Liver (tissue), 3 donors: Measurements from ENCODE around the gene DEGS2.

Experiments
- GABPA ChIP-seq, 2 donors: IDR thresholded peaks in 1 of 2; conservative IDR thresholded peaks in 1 of 2; 2 replicates each; pipeline ENCODE4 v1.6.1; 2016; ENCODE audit warnings: antibody characterized with exemption in 2 of 2, mild to moderate bottlenecking in 1 of 2, moderate library complexity in 1 of 2
- JUND ChIP-seq, 2 donors: IDR thresholded peaks; 2 replicates each; pipeline ENCODE4 v1.6.1; 2016; ENCODE audit warnings: antibody characterized with exemption in 2 of 2
- TF ChIP-seq, protein P1 (sequence below): fragments of 150-350 bp; IDR thresholded peaks from 2 replicates; pipeline ENCODE4 v1.5.1; 2017; ENCODE audit warnings: improper control_type of control experiment, low read depth, low read length; ENCODE audit not compliant: missing input control
- donor health status: healthy.
- donor health status: healthy.

DNA sequence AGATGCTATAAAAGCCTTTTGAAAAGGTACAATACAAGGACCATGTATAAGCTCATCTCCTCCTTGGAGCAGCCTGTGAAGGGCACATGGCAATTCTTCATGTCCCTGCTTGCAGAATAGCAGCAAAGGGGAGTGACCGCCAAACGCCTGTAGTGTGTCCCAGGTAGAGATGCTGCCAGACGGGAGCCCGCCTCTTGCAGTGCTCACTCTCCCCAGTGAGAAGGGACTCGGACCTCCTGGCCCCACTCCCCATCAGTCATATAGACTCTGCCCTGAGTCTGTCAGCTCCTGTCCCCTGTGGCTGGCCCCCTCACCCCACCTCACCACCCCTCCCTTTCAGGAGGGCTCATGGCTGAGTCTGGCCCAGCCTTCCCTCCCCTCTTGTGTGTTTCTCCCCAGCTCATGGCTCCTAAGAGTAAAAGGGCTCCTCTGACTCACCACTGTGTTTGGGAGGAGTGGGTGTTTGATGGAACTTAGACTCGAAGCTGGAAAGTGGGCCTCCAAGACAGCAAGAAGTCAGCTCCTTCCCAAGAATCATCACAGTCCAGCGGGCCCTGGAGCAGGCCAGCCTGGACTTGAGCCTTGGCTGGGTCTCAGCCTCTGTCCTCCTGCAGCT lies 40.9 kb downstream of the DEGS2 start:
- no peak for TF ChIP-seq JUND (IDR thresholded peaks at IDR 0.05)
- TF ChIP-seq GABPA (IDR thresholded peaks at IDR 0.05 in 1 of 2, conservative IDR thresholded peaks at IDR 0.05 in 1 of 2): no peak
- TF ChIP-seq, protein P1, sequence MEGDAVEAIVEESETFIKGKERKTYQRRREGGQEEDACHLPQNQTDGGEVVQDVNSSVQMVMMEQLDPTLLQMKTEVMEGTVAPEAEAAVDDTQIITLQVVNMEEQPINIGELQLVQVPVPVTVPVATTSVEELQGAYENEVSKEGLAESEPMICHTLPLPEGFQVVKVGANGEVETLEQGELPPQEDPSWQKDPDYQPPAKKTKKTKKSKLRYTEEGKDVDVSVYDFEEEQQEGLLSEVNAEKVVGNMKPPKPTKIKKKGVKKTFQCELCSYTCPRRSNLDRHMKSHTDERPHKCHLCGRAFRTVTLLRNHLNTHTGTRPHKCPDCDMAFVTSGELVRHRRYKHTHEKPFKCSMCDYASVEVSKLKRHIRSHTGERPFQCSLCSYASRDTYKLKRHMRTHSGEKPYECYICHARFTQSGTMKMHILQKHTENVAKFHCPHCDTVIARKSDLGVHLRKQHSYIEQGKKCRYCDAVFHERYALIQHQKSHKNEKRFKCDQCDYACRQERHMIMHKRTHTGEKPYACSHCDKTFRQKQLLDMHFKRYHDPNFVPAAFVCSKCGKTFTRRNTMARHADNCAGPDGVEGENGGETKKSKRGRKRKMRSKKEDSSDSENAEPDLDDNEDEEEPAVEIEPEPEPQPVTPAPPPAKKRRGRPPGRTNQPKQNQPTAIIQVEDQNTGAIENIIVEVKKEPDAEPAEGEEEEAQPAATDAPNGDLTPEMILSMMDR: no peak
